ENCODE data around the gene GDPD5.
A peak's percentile ranks its signal among the peaks of the same experiment; 100 is the strongest.

The GDPD5 gene

GRCh38 chr11:75398906-75399305, 126.8 kb downstream of the GDPD5 start:
- no peak overlapping the region for H2AK5ac ChIP-seq (ENCODE audit: low read length, severe bottlenecking)
- no peak for DNase-seq
- H3K27ac ChIP-seq (ENCODE audit: low read length, poor library complexity, severe bottlenecking) = no peak overlapping the region
- peaks cover 17 to 30% of the 10 kb centered on the region in 2 experiments for H3K36me3 ChIP-seq (ENCODE audit: control insufficient read depth in 1 of 2, insufficient read depth in 2 of 2, low read depth in 1 of 2, low read length in 2 of 2)
- H2BK120ac ChIP-seq (ENCODE audit: low read depth, low read length) = no peak overlapping the region
- H3K14ac ChIP-seq (ENCODE audit: low read length in 2 of 2) = no peak overlapping the region
- H3K27me3 ChIP-seq (ENCODE audit: control insufficient read depth in 1 of 2, insufficient read depth in 1 of 2, low read length in 2 of 2) = no peaks in the 10 kb centered on the region
- no peak overlapping the region for H3K23ac ChIP-seq (ENCODE audit: low read length in 2 of 2)
- H3K9ac ChIP-seq (ENCODE audit: low read length) = no peak overlapping the region
- no peak overlapping the region for H3K18ac ChIP-seq (ENCODE audit: low read depth in 1 of 2, low read length in 2 of 2)
- no peak overlapping the region for H3K4ac ChIP-seq (ENCODE audit: low read depth in 1 of 2, low read length in 2 of 2)
- H2BK12ac ChIP-seq (ENCODE audit: low read length in 2 of 2) = no peak overlapping the region
- H3K4me3 ChIP-seq (ENCODE audit: insufficient read depth in 1 of 2, low read depth in 1 of 2, low read length in 2 of 2) = no peak overlapping the region
- H2BK15ac ChIP-seq (ENCODE audit: low read depth, poor library complexity, severe bottlenecking) = no peak overlapping the region
- no peak overlapping the region for H2AFZ ChIP-seq (ENCODE audit: low read depth, low read length)
- H4K8ac ChIP-seq (ENCODE audit: low read length) = peak overlapping the region; percentile 3
- no peaks in the 10 kb centered on the region for H3K9me3 ChIP-seq (ENCODE audit: control insufficient read depth, low read length)
- no peak overlapping the region for H4K91ac ChIP-seq (ENCODE audit: low read length)
- no peak overlapping the region for H2BK5ac ChIP-seq (ENCODE audit: low read depth, low read length, poor library complexity, severe bottlenecking)
- H3K79me1 ChIP-seq (replicated peaks; ENCODE audit: low read length, poor library complexity, severe bottlenecking) = no peaks in the 10 kb centered on the region
- peaks cover 9% of the 10 kb centered on the region for H3K4me1 ChIP-seq (ENCODE audit: control insufficient read depth, insufficient read depth, low read depth, low read length)
- 76% methylated on average over 8 of the region's 8 CpGs for WGBS
- H3K4me2 ChIP-seq (ENCODE audit: low read length, poor library complexity, severe bottlenecking) = no peak overlapping the region

GRCh38 chr11:75394085-75394840, 131.5 kb downstream of the GDPD5 start:
- Histone ChIP-seq H4K8ac (ENCODE audit: low read length) (no peak overlapping the region), H3K27ac (ENCODE audit: low read length, poor library complexity, severe bottlenecking) (no peak overlapping the region), H3K4me2 (ENCODE audit: low read length, poor library complexity, severe bottlenecking) (no peak overlapping the region), H3K18ac (ENCODE audit: low read depth in 1 of 2, low read length in 2 of 2) (no peak overlapping the region), H2BK120ac (ENCODE audit: low read depth, low read length) (no peak overlapping the region), H2BK12ac (ENCODE audit: low read length in 2 of 2) (no peak overlapping the region), H2BK5ac (ENCODE audit: low read depth, low read length, poor library complexity, severe bottlenecking) (no peak overlapping the region), H3K9me3 (ENCODE audit: control insufficient read depth, low read length) (no peaks in the 10 kb centered on the region), H3K4me3 (ENCODE audit: insufficient read depth in 1 of 2, low read depth in 1 of 2, low read length in 2 of 2) (no peak overlapping the region), H4K91ac (ENCODE audit: low read length) (no peak overlapping the region), H3K4ac (ENCODE audit: low read depth in 1 of 2, low read length in 2 of 2) (no peak overlapping the region), H3K4me1 (ENCODE audit: control insufficient read depth, insufficient read depth, low read depth, low read length) (no peaks in the 10 kb centered on the region), H3K23ac (ENCODE audit: low read length in 2 of 2) (no peak overlapping the region), H3K14ac (ENCODE audit: low read length in 2 of 2) (no peak overlapping the region), H3K36me3 (ENCODE audit: control insufficient read depth in 1 of 2, insufficient read depth in 2 of 2, low read depth in 1 of 2, low read length in 2 of 2) (no peaks in the 10 kb centered on the region), H2AFZ (ENCODE audit: low read depth, low read length) (no peak overlapping the region), H3K27me3 (ENCODE audit: control insufficient read depth in 1 of 2, insufficient read depth in 1 of 2, low read length in 2 of 2) (no peaks in the 10 kb centered on the region), H3K79me1 (replicated peaks; ENCODE audit: low read length, poor library complexity, severe bottlenecking) (no peaks in the 10 kb centered on the region), H2AK5ac (ENCODE audit: low read length, severe bottlenecking) (no peak overlapping the region), H3K9ac (ENCODE audit: low read length) (no peak overlapping the region), H2BK15ac (ENCODE audit: low read depth, poor library complexity, severe bottlenecking) (no peak overlapping the region)
- WGBS = 76% methylated on average over 8 of the region's 8 CpGs
- no peak for DNase-seq

- Histone ChIP-seq H3K23ac (ENCODE audit: low read length in 2 of 2) (no peak overlapping the region), H3K4me3 (ENCODE audit: insufficient read depth in 1 of 2, low read depth in 1 of 2, low read length in 2 of 2) (no peak overlapping the region), H2AK5ac (ENCODE audit: low read length, severe bottlenecking) (no peak overlapping the region), H3K79me1 (replicated peaks; ENCODE audit: low read length, poor library complexity, severe bottlenecking) (no peaks in the 10 kb centered on the region), H2BK15ac (ENCODE audit: low read depth, poor library complexity, severe bottlenecking) (no peak overlapping the region), H2AFZ (ENCODE audit: low read depth, low read length) (no peak overlapping the region), H2BK12ac (ENCODE audit: low read length in 2 of 2) (no peak overlapping the region), H3K36me3 (ENCODE audit: control insufficient read depth in 1 of 2, insufficient read depth in 2 of 2, low read depth in 1 of 2, low read length in 2 of 2) (no peaks in the 10 kb centered on the region), H3K27me3 (ENCODE audit: control insufficient read depth in 1 of 2, insufficient read depth in 1 of 2, low read length in 2 of 2) (no peaks in the 10 kb centered on the region), H2BK120ac (ENCODE audit: low read depth, low read length) (no peak overlapping the region), H3K14ac (ENCODE audit: low read length in 2 of 2) (no peak overlapping the region), H3K4me1 (ENCODE audit: control insufficient read depth, insufficient read depth, low read depth, low read length) (peaks cover 11% of the 10 kb centered on the region), H3K4me2 (ENCODE audit: low read length, poor library complexity, severe bottlenecking) (no peak overlapping the region), H3K9ac (ENCODE audit: low read length) (no peak overlapping the region), H3K18ac (ENCODE audit: low read depth in 1 of 2, low read length in 2 of 2) (no peak overlapping the region), H3K27ac (ENCODE audit: low read length, poor library complexity, severe bottlenecking) (no peak overlapping the region), H4K91ac (ENCODE audit: low read length) (no peak overlapping the region), H2BK5ac (ENCODE audit: low read depth, low read length, poor library complexity, severe bottlenecking) (no peak overlapping the region), H4K8ac (ENCODE audit: low read length) (no peak overlapping the region), H3K9me3 (ENCODE audit: control insufficient read depth, low read length) (no peaks in the 10 kb centered on the region), H3K4ac (ENCODE audit: low read depth in 1 of 2, low read length in 2 of 2) (no peak overlapping the region)
- DNase-seq = no peak
- WGBS = 92% methylated on average over 7 of the region's 7 CpGs
Observed at GRCh38 chr11:75389925-75390324, 135.8 kb downstream of the GDPD5 start.

GRCh38 chr11:75389276-75389605, 136.5 kb downstream of the GDPD5 start:
- Histone ChIP-seq H2BK5ac (ENCODE audit: low read depth, low read length, poor library complexity, severe bottlenecking) (no peak overlapping the region), H3K79me1 (replicated peaks; ENCODE audit: low read length, poor library complexity, severe bottlenecking) (no peaks in the 10 kb centered on the region), H3K36me3 (ENCODE audit: control insufficient read depth in 1 of 2, insufficient read depth in 2 of 2, low read depth in 1 of 2, low read length in 2 of 2) (no peaks in the 10 kb centered on the region), H3K4me1 (ENCODE audit: control insufficient read depth, insufficient read depth, low read depth, low read length) (peaks cover 15% of the 10 kb centered on the region), H3K4ac (ENCODE audit: low read depth in 1 of 2, low read length in 2 of 2) (no peak overlapping the region), H2AK5ac (ENCODE audit: low read length, severe bottlenecking) (no peak overlapping the region), H3K27ac (ENCODE audit: low read length, poor library complexity, severe bottlenecking) (no peak overlapping the region), H4K8ac (ENCODE audit: low read length) (peak overlapping the region; percentile 55), H2BK120ac (ENCODE audit: low read depth, low read length) (no peak overlapping the region), H4K91ac (ENCODE audit: low read length) (no peak overlapping the region), H3K9ac (ENCODE audit: low read length) (peak overlapping the region; percentile 46), H3K23ac (ENCODE audit: low read length in 2 of 2) (no peak overlapping the region), H3K4me2 (ENCODE audit: low read length, poor library complexity, severe bottlenecking) (no peak overlapping the region), H3K9me3 (ENCODE audit: control insufficient read depth, low read length) (no peaks in the 10 kb centered on the region), H3K4me3 (ENCODE audit: insufficient read depth in 1 of 2, low read depth in 1 of 2, low read length in 2 of 2) (no peak overlapping the region), H2BK12ac (ENCODE audit: low read length in 2 of 2) (no peak overlapping the region), H2BK15ac (ENCODE audit: low read depth, poor library complexity, severe bottlenecking) (no peak overlapping the region), H3K27me3 (ENCODE audit: control insufficient read depth in 1 of 2, insufficient read depth in 1 of 2, low read length in 2 of 2) (no peaks in the 10 kb centered on the region), H2AFZ (ENCODE audit: low read depth, low read length) (no peak overlapping the region), H3K14ac (ENCODE audit: low read length in 2 of 2) (no peak overlapping the region), H3K18ac (ENCODE audit: low read depth in 1 of 2, low read length in 2 of 2) (peak overlapping the region in 1 of 2 experiments; percentile 37)
- peak; percentile 75 for DNase-seq
- WGBS = 78% methylated on average over 9 of the region's 11 CpGs
